A673 (cell line): ENCODE measurements around the gene EXOSC6. TPM values are rescaled to one million over a fixed set of nuclear protein-coding genes. Genes with fewer than 3 reads are reported as not detected.
"Not testable (repeated sequence)": the region's sequence is repeated elsewhere in the genome, so short reads cannot be mapped to it uniquely, and the experiment has no call there.

Experiments
- BruUV-seq: library from RNA; stranded (reverse); fragments of 400-500 nt; replicated peaks from 2 replicates; lab custom pipeline; 2021; lab: Mats Ljungman, UMichigan
- CTCF ChIA-PET: fragments of 300-600 bp; sonication (Branson Sonifier 250); formaldehyde crosslinking; loops from one replicate; lab custom pipeline; 2022; ENCODE audit warnings: antibody characterized with exemption; lab: Charles Lee
- POLR2A ChIA-PET: fragments of 300-600 bp; sonication (Branson Sonifier 250); formaldehyde crosslinking; loops from one replicate; lab custom pipeline; 2022; ENCODE audit warnings: antibody characterized with exemption; ENCODE audit not compliant: low non-redundant PET; lab: Charles Lee
- DNase-seq: peaks from one replicate; pipeline ENCODE4 v3.0.0-alpha.2; 2015; ENCODE audit warnings: low spot score
- H3K27ac ChIP-seq: fragments of 200-600 bp; sonication (generic); 2 replicates; pipeline ENCODE4 v1.5.1; 2016; ENCODE audit warnings: mixed run types, low read depth, mild to moderate bottlenecking, mixed read lengths, antibody characterized with exemption, low read length; ENCODE audit not compliant: poor library complexity, severe bottlenecking
- H3K27me3 ChIP-seq: fragments of 200-600 bp; sonication (generic); replicated peaks from 2 replicates; pipeline ENCODE4 v1.6.1; 2017; ENCODE audit warnings: mixed run types, low read depth, mild to moderate bottlenecking, mixed read lengths, antibody characterized with exemption, low read length; ENCODE audit not compliant: insufficient read depth, poor library complexity
- H3K36me3 ChIP-seq: fragments of 200-600 bp; sonication (generic); 2 replicates; pipeline ENCODE4 v1.6.1; 2016; ENCODE audit warnings: mixed run types, mild to moderate bottlenecking, mixed read lengths, antibody characterized with exemption, low read length; ENCODE audit not compliant: insufficient read depth, poor library complexity, severe bottlenecking
- H3K4me1 ChIP-seq: fragments of 200-600 bp; sonication (generic); 2 replicates; pipeline ENCODE4 v1.6.1; 2017; ENCODE audit warnings: mixed run types, mild to moderate bottlenecking, mixed read lengths, antibody characterized with exemption, low read length; ENCODE audit not compliant: insufficient read depth, poor library complexity, severe bottlenecking
- H3K4me3 ChIP-seq: fragments of 200-600 bp; sonication (generic); 2 replicates; pipeline ENCODE4 v1.5.1; 2016; ENCODE audit warnings: low read depth, mixed run types, mild to moderate bottlenecking, mixed read lengths, low read length; ENCODE audit not compliant: poor library complexity, severe bottlenecking
- H3K9me3 ChIP-seq: fragments of 200-600 bp; sonication (generic); 2 replicates; pipeline ENCODE4 v1.6.1; 2016; ENCODE audit warnings: mixed run types, low read depth, mild to moderate bottlenecking, mixed read lengths, antibody characterized with exemption, low read length; ENCODE audit not compliant: poor library complexity, severe bottlenecking
- CTCF ChIP-seq: fragments of 300-800, 200-600 bp; sonication (generic); conservative IDR thresholded peaks from 2 replicates; pipeline ENCODE4 v1.5.1; 2017; ENCODE audit warnings: low read depth, mild to moderate bottlenecking, antibody characterized with exemption, low read length, moderate library complexity, mixed read lengths
- EZH2 ChIP-seq: fragments of 200-600 bp; sonication (generic); IDR thresholded peaks from 2 replicates; pipeline ENCODE4 v1.6.1; 2017; ENCODE audit warnings: borderline replicate concordance, low read depth, mild to moderate bottlenecking, mixed read lengths, antibody characterized with exemption, low read length; ENCODE audit not compliant: poor library complexity, severe bottlenecking
- intact Hi-C: fragments of 100-400 bp; cut with micrococcal nuclease; formaldehyde crosslinking; loops from one replicate; pipeline ENCODE4 v1.10.0; 2022; ENCODE audit not compliant: unreplicated experiment
- total RNA-seq: library from RNA; stranded (reverse); gene quantifications from 2 replicates; pipeline ENCODE4 v1.2.3, GENCODE V29; 2021

EXOSC6 gene
- total RNA-seq, 1 experiment from 2014 or later: 40.4 TPM

DNA sequence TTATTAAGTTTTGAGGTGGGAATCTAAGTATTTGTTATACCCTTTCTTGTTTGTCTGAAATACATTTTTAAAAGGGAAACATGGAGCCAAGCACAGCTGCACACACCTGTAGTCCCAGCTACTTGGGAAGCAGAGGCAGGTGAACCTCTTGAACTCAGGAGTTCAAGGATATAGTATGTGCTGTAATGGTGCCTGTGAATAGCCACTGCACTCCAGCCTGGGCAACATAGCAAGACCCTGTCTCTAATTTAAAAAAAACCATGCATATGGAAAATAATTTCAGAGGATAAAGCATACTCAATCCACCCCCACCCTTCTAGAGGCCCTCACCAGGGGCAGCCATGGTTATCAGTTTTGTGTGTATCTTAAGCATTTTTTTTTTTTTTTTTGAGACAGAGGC is 43.9 kb upstream of the EXOSC6 start:
- Histone ChIP-seq H3K27ac (no peak overlapping the region), H3K4me1 (peaks cover 4% of the 10 kb centered on the region), H3K36me3 (no peaks in the 10 kb centered on the region), H3K27me3 (no peaks in the 10 kb centered on the region), H3K4me3 (no peak overlapping the region), H3K9me3 (no peaks in the 10 kb centered on the region)
- DNase-seq: no peak
- no peak for TF ChIP-seq EZH2
- no peak for TF ChIP-seq CTCF
- intact Hi-C loops: no loop called here
- no TSS peak for BruUV-seq
- ChIA-PET POLR2A (no interaction called here), CTCF (no interaction called here)

DNA sequence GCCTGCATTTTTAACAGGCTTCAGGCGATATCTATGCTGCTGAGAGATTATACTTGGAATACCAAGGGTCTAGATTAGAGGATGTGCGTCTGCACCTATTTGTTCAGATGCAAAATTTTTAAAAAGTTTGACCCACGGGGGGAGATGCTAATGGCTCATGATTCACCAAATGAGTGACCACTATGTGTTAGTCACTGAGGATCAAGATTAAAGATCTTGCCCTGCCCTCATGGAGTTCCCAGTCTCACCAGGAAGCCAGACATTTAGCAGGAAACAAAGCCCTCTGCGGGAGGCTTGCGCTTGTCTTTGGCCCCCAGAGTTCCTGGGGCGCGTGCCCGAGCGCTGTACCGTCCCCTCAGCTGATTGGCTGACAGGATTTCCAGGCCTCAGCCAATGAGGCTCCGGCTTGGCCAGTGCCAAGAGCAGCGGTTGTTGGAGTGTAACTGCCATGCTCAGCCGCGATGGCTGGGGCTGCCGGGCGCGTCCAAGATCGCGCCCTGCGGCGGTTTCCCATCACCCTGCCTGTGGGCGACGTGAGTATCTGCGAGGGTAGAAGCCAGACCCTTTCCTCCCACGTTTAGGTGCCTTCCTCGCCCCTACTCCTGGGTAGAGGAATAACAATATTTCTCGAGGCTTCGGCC is 42.8 kb upstream of the EXOSC6 start:
- H3K9me3 ChIP-seq: no peaks in the 10 kb centered on the region
- H3K27ac ChIP-seq: no peak overlapping the region
- CTCF ChIA-PET: no interaction called here
- no peak overlapping the region for H3K4me3 ChIP-seq
- peaks cover 4% of the 10 kb centered on the region for H3K4me1 ChIP-seq
- POLR2A ChIA-PET: no interaction called here
- H3K36me3 ChIP-seq: no peaks in the 10 kb centered on the region
- intact Hi-C loops: no loop called here
- no peaks in the 10 kb centered on the region for H3K27me3 ChIP-seq
- no TSS peak for BruUV-seq
- TF ChIP-seq CTCF (no peak), EZH2 (no peak)
- no peak for DNase-seq

GRCh38 chr16:70292148-70292547 is 40.4 kb upstream of the EXOSC6 start:
- H3K27me3 ChIP-seq, POLR2A ChIA-PET, BruUV-seq: not testable (repeated sequence)

GRCh38 chr16:70290949-70291519 is 39.3 kb upstream of the EXOSC6 start:
- no peak for TF ChIP-seq CTCF
- BruUV-seq: no TSS peak
- no peak for DNase-seq
- Histone ChIP-seq H3K36me3 (peaks cover 3% of the 10 kb centered on the region), H3K27me3 (no peaks in the 10 kb centered on the region), H3K27ac (no peak overlapping the region), H3K4me1 (peaks cover 3% of the 10 kb centered on the region), H3K9me3 (no peaks in the 10 kb centered on the region), H3K4me3 (no peak overlapping the region)
- POLR2A ChIA-PET: no interaction called here
- intact Hi-C loops: no loop called here
- CTCF ChIA-PET: no interaction called here

More at GRCh38 chr16:70292148-70292547, 40.4 kb upstream of the EXOSC6 start:
- H3K4me1 ChIP-seq, DNase-seq, CTCF ChIA-PET, H3K9me3 ChIP-seq, H3K4me3 ChIP-seq, H3K36me3 ChIP-seq, intact Hi-C loops, H3K27ac ChIP-seq: not testable (repeated sequence)
